A549 treated with DMSO at 1 μM for 4 hours (cell line): ENCODE results near the gene CLDN34. TPM values are rescaled to one million over a fixed set of nuclear protein-coding genes. Genes with fewer than 3 reads are reported as not detected.

Experiments used
- total RNA-seq: library from RNA; stranded (reverse); fragments of 200-300 nt; extraction: Qiagen RNA extraction; gene quantifications from 5 replicates; pipeline ENCODE4 v1.2.3, GENCODE V29; 2022; ENCODE audit warnings: low read depth

CLDN34 gene
- total RNA-seq, result not detected in 5 replicates

GRCh38 chrX:9966775-9967408 is at the start of gene CLDN34:
Gene CLDN34 (plus strand): TSS chrX:9967358. CDS start chrX:9967358, 0 bp downstream.

Other genes with a start within 250 kb of the CLDN34 start
- gene GPR143, start 201.5 kb upstream of the CLDN34 start, total RNA-seq, result 0.06 to 0.20 TPM (median 0.11 TPM) in 3 of 5 replicates, not detected in the others
- gene SHROOM2, start 180.9 kb upstream of the CLDN34 start, total RNA-seq, result 0.24 to 0.33 TPM (median 0.28 TPM) in 5 replicates
- gene CLCN4, start 189.6 kb downstream of the CLDN34 start, total RNA-seq, result 3.5 to 4.4 TPM (median 4.2 TPM) in 5 replicates